Measurements from ENCODE around the gene RAD51AP1. TPM values are rescaled to one million over a fixed set of nuclear protein-coding genes. Genes with fewer than 3 reads are reported as not detected.
"Not testable (repeated sequence)": the region's sequence is repeated elsewhere in the genome, so short reads cannot be mapped to it uniquely, and the experiment has no call there.

Gene RAD51AP1
- 31.0 and 34.1 TPM in 2 replicates for total RNA-seq

- Mint-ChIP-seq H3K27ac (peak within 1 kb of the TSS; percentile 98), H3K36me3 (ENCODE audit: low read depth) (peaks cover 10% of the 10 kb centered on the region), H3K9me3 (no peaks in the 10 kb centered on the region), H3K4me3 (ENCODE audit: low read depth) (peak within 1 kb of the TSS; percentile 99), H3K4me1 (ENCODE audit: low read depth) (peaks cover 28% of the 10 kb centered on the region), H3K27me3 (ENCODE audit: low read depth) (no peaks in the 10 kb centered on the region)
- peak; percentile 94 for DNase-seq (ENCODE audit: low spot score)
- intact Hi-C loops (cut with micrococcal nuclease): loop anchor here (1.0 to 2.0 kb wide), 3 partner anchors 32 to 562 kb away; partner anchors contain the start of gene TIGAR
Observed at GRCh38 chr12:4538207-4539160, at the start of gene RAD51AP1. Gene RAD51AP1, plus strand, starts transcription at chr12:4538890. Its CDS starts 50 bp downstream, at chr12:4538940.

GRCh38 chr12:4489556-4489955 lies 49.1 kb upstream of the RAD51AP1 start:
- intact Hi-C loops (cut with micrococcal nuclease): no loop called here
- H3K27ac Mint-ChIP-seq: no peak overlapping the region
- no peak for DNase-seq (ENCODE audit: low spot score)
- H3K9me3 Mint-ChIP-seq: no peaks in the 10 kb centered on the region
- H3K4me1 Mint-ChIP-seq (ENCODE audit: low read depth): peaks cover 4% of the 10 kb centered on the region
- peaks cover 36% of the 10 kb centered on the region for H3K36me3 Mint-ChIP-seq (ENCODE audit: low read depth)
- no peak overlapping the region for H3K4me3 Mint-ChIP-seq (ENCODE audit: low read depth)
- no peaks in the 10 kb centered on the region for H3K27me3 Mint-ChIP-seq (ENCODE audit: low read depth)

- no peaks in the 10 kb centered on the region for H3K9me3 Mint-ChIP-seq
- peaks cover 5% of the 10 kb centered on the region for H3K4me1 Mint-ChIP-seq (ENCODE audit: low read depth)
- H3K36me3 Mint-ChIP-seq (ENCODE audit: low read depth): peaks cover 40% of the 10 kb centered on the region
- no peaks in the 10 kb centered on the region for H3K27me3 Mint-ChIP-seq (ENCODE audit: low read depth)
- DNase-seq (ENCODE audit: low spot score): no peak
- intact Hi-C loops (cut with micrococcal nuclease): no loop called here
- no peak overlapping the region for H3K27ac Mint-ChIP-seq
- H3K4me3 Mint-ChIP-seq (ENCODE audit: low read depth): no peak overlapping the region
Observed at GRCh38 chr12:4490973-4491372, 47.7 kb upstream of the RAD51AP1 start.

- Mint-ChIP-seq H3K4me1 (ENCODE audit: low read depth) (peaks cover 14% of the 10 kb centered on the region), H3K27ac (no peak overlapping the region), H3K27me3 (ENCODE audit: low read depth) (no peaks in the 10 kb centered on the region), H3K36me3 (ENCODE audit: low read depth) (peaks cover 66% of the 10 kb centered on the region), H3K4me3 (ENCODE audit: low read depth) (no peak overlapping the region), H3K9me3 (no peaks in the 10 kb centered on the region)
- intact Hi-C loops (cut with micrococcal nuclease): loop anchor here (1.0 kb wide), 1 partner anchor 11 kb away; no protein-coding TSS in a partner anchor
- no peak for DNase-seq (ENCODE audit: low spot score)
Observed at GRCh38 chr12:4496145-4496838, 42.4 kb upstream of the RAD51AP1 start.

- peaks cover 14% of the 10 kb centered on the region for H3K4me1 Mint-ChIP-seq (ENCODE audit: low read depth)
- H3K27ac Mint-ChIP-seq: no peak overlapping the region
- H3K27me3 Mint-ChIP-seq (ENCODE audit: low read depth): no peaks in the 10 kb centered on the region
- H3K9me3 Mint-ChIP-seq: no peaks in the 10 kb centered on the region
- H3K36me3 Mint-ChIP-seq (ENCODE audit: low read depth): peaks cover 71% of the 10 kb centered on the region
- intact Hi-C loops (cut with micrococcal nuclease): no loop called here
- H3K4me3 Mint-ChIP-seq (ENCODE audit: low read depth): no peak overlapping the region
- no peak for DNase-seq (ENCODE audit: low spot score)
Observed at GRCh38 chr12:4499186-4499585, 39.5 kb upstream of the RAD51AP1 start.

- Mint-ChIP-seq H3K36me3 (ENCODE audit: low read depth) (peaks cover 31% of the 10 kb centered on the region), H3K27me3 (ENCODE audit: low read depth) (no peaks in the 10 kb centered on the region), H3K27ac (no peak overlapping the region), H3K4me1 (ENCODE audit: low read depth) (peaks cover 26% of the 10 kb centered on the region), H3K4me3 (ENCODE audit: low read depth) (no peak overlapping the region), H3K9me3 (no peaks in the 10 kb centered on the region)
- intact Hi-C loops (cut with micrococcal nuclease): loop anchor here (5.0 to 10.0 kb wide), 3 partner anchors 91 to 633 kb away; partner anchors contain the start of gene PARP11
- no peak for DNase-seq (ENCODE audit: low spot score)
Observed at GRCh38 chr12:4505376-4505986, 33.2 kb upstream of the RAD51AP1 start.

- peak overlapping the region; percentile 35 for H3K27ac Mint-ChIP-seq
- intact Hi-C loops (cut with micrococcal nuclease): loop anchor here (2.0 to 10.0 kb wide), 4 partner anchors 32 to 634 kb away; partner anchors contain the start of genes PARP11 and RAD51AP1
Observed at GRCh38 chr12:4506430-4506829, 32.3 kb upstream of the RAD51AP1 start.

GRCh38 chr12:4506870-4507269 lies 31.8 kb upstream of the RAD51AP1 start:
- Mint-ChIP-seq H3K27ac (peak overlapping the region; percentile 35), H3K4me3 (ENCODE audit: low read depth) (peak overlapping the region; percentile 31), H3K36me3 (ENCODE audit: low read depth) (peaks cover 22% of the 10 kb centered on the region), H3K4me1 (ENCODE audit: low read depth) (peaks cover 26% of the 10 kb centered on the region), H3K27me3 (ENCODE audit: low read depth) (no peaks in the 10 kb centered on the region), H3K9me3 (no peaks in the 10 kb centered on the region)
- peak; percentile 26 for DNase-seq (ENCODE audit: low spot score)
- intact Hi-C loops (cut with micrococcal nuclease): loop anchor here (1.0 to 10.0 kb wide), 5 partner anchors 11 to 635 kb away; partner anchors contain the start of genes PARP11 and RAD51AP1

More at GRCh38 chr12:4506430-4506829, 32.3 kb upstream of the RAD51AP1 start:
- Mint-ChIP-seq H3K27me3 (ENCODE audit: low read depth) (no peaks in the 10 kb centered on the region), H3K9me3 (no peaks in the 10 kb centered on the region), H3K4me3 (ENCODE audit: low read depth) (no peak overlapping the region), H3K36me3 (ENCODE audit: low read depth) (peaks cover 25% of the 10 kb centered on the region), H3K4me1 (ENCODE audit: low read depth) (peaks cover 26% of the 10 kb centered on the region)
- no peak for DNase-seq (ENCODE audit: low spot score)

GRCh38 chr12:4508503-4508902 lies 30.2 kb upstream of the RAD51AP1 start:
- Mint-ChIP-seq H3K36me3 (ENCODE audit: low read depth) (peaks cover 19% of the 10 kb centered on the region), H3K27ac (peak overlapping the region; percentile 73), H3K4me1 (ENCODE audit: low read depth) (peaks cover 26% of the 10 kb centered on the region), H3K4me3 (ENCODE audit: low read depth) (peak overlapping the region; percentile 73)
- H3K27me3 Mint-ChIP-seq (ENCODE audit: low read depth); DNase-seq (ENCODE audit: low spot score); H3K9me3 Mint-ChIP-seq: not testable (repeated sequence)
- intact Hi-C loops (cut with micrococcal nuclease): loop anchor here (5.0 to 10.0 kb wide), 3 partner anchors 94 to 636 kb away; partner anchors contain the start of gene PARP11

GRCh38 chr12:4509269-4509668 lies 29.4 kb upstream of the RAD51AP1 start:
- H3K27me3 Mint-ChIP-seq (ENCODE audit: low read depth); DNase-seq (ENCODE audit: low spot score); H3K9me3 Mint-ChIP-seq; H3K4me3 Mint-ChIP-seq (ENCODE audit: low read depth); H3K27ac Mint-ChIP-seq: not testable (repeated sequence)
- peaks cover 26% of the 10 kb centered on the region for H3K4me1 Mint-ChIP-seq (ENCODE audit: low read depth)
- peaks cover 11% of the 10 kb centered on the region for H3K36me3 Mint-ChIP-seq (ENCODE audit: low read depth)
- intact Hi-C loops (cut with micrococcal nuclease): loop anchor here (5.0 to 10.0 kb wide), 3 partner anchors 94 to 637 kb away; partner anchors contain the start of gene PARP11

- Mint-ChIP-seq H3K4me1 (ENCODE audit: low read depth) (no peaks in the 10 kb centered on the region), H3K27me3 (ENCODE audit: low read depth) (no peaks in the 10 kb centered on the region), H3K27ac (no peak overlapping the region), H3K36me3 (ENCODE audit: low read depth) (peaks cover 39% of the 10 kb centered on the region), H3K4me3 (ENCODE audit: low read depth) (no peak overlapping the region), H3K9me3 (no peaks in the 10 kb centered on the region)
- no peak for DNase-seq (ENCODE audit: low spot score)
- intact Hi-C loops (cut with micrococcal nuclease): no loop called here
Observed at GRCh38 chr12:4518106-4518728, 20.5 kb upstream of the RAD51AP1 start.

GRCh38 chr12:4523443-4523842 lies 15.2 kb upstream of the RAD51AP1 start:
- H3K27me3 Mint-ChIP-seq (ENCODE audit: low read depth); H3K9me3 Mint-ChIP-seq; intact Hi-C loops (cut with micrococcal nuclease); DNase-seq (ENCODE audit: low spot score); H3K4me3 Mint-ChIP-seq (ENCODE audit: low read depth); H3K27ac Mint-ChIP-seq; H3K4me1 Mint-ChIP-seq (ENCODE audit: low read depth): not testable (repeated sequence)
- peaks cover 32% of the 10 kb centered on the region for H3K36me3 Mint-ChIP-seq (ENCODE audit: low read depth)

All from activated T-helper 2 cell treated with anti-CD3 and anti-CD28 coated beads, Interferon-gamma antibody, Interleukin-2, Interleukin-4, amounts not matched to agents 10 μg/mL and 5 μg/mL and 100 μg/mL, durations not matched to agents 14 hours and 24 hours and 36 hours (primary cell).